Skeletal muscle satellite cell (primary cell): ENCODE data around the gene BRD7.

Experiments used
- H3K27me3 ChIP-seq: 2 replicates; pipeline ENCODE4 v1.7.0; 2013; ENCODE audit warnings: low read length; ENCODE audit not compliant: control insufficient read depth, insufficient read depth
- H3K36me3 ChIP-seq: 2 replicates; pipeline ENCODE4 v1.7.0; 2013; ENCODE audit warnings: mild to moderate bottlenecking, control low read depth, low read length; ENCODE audit not compliant: insufficient read depth
- H3K4me1 ChIP-seq: 2 replicates; pipeline ENCODE4 v1.7.0; 2013; ENCODE audit warnings: low read length; ENCODE audit not compliant: control insufficient read depth, insufficient read depth
- H3K4me2 ChIP-seq: 2 replicates; pipeline ENCODE4 v1.7.0; 2013; ENCODE audit warnings: mild to moderate bottlenecking, low read length
- H3K4me3 ChIP-seq: 2 replicates; pipeline ENCODE4 v1.7.0; 2013; ENCODE audit warnings: low read length
- H3K9ac ChIP-seq: 2 replicates; pipeline ENCODE4 v1.7.0; 2013; ENCODE audit warnings: mild to moderate bottlenecking, low read depth, low read length, moderate library complexity
- H3K9me3 ChIP-seq: replicated peaks from 2 replicates; pipeline ENCODE4 v1.7.0; 2013; ENCODE audit warnings: mild to moderate bottlenecking, control low read depth, low read length

The BRD7 gene

GRCh38 chr16:50315346-50315997, 53.3 kb downstream of the BRD7 start:
- Histone ChIP-seq H3K4me2 (no peak overlapping the region), H3K4me3 (no peak overlapping the region), H3K9ac (no peak overlapping the region), H3K36me3 (peaks cover 86% of the 10 kb centered on the region), H3K27me3 (no peaks in the 10 kb centered on the region), H3K4me1 (peaks cover 32% of the 10 kb centered on the region), H3K9me3 (no peaks in the 10 kb centered on the region)

- no peaks in the 10 kb centered on the region for H3K27me3 ChIP-seq
- H3K4me1 ChIP-seq, result peaks cover 34% of the 10 kb centered on the region
- H3K4me3 ChIP-seq, result no peak overlapping the region
- H3K4me2 ChIP-seq, result no peak overlapping the region
- peaks cover 86% of the 10 kb centered on the region for H3K36me3 ChIP-seq
- H3K9ac ChIP-seq, result no peak overlapping the region
- no peaks in the 10 kb centered on the region for H3K9me3 ChIP-seq
Measured at GRCh38 chr16:50314665-50315064, 54.1 kb downstream of the BRD7 start.

GRCh38 chr16:50313596-50314478, 55.0 kb downstream of the BRD7 start:
- H3K9ac ChIP-seq, result peak overlapping the region; percentile 49
- H3K4me3 ChIP-seq, result peak overlapping the region; percentile 22
- peaks cover 87% of the 10 kb centered on the region for H3K36me3 ChIP-seq
- H3K4me1 ChIP-seq, result peaks cover 38% of the 10 kb centered on the region
- no peaks in the 10 kb centered on the region for H3K27me3 ChIP-seq
- H3K4me2 ChIP-seq, result peak overlapping the region; percentile 31
- no peaks in the 10 kb centered on the region for H3K9me3 ChIP-seq

GRCh38 chr16:50311891-50312501, 56.8 kb downstream of the BRD7 start:
- Histone ChIP-seq H3K4me2 (no peak overlapping the region), H3K4me3 (no peak overlapping the region), H3K36me3 (peaks cover 79% of the 10 kb centered on the region), H3K9me3 (no peaks in the 10 kb centered on the region), H3K4me1 (peaks cover 51% of the 10 kb centered on the region), H3K27me3 (no peaks in the 10 kb centered on the region), H3K9ac (no peak overlapping the region)

GRCh38 chr16:50311134-50311528, 57.7 kb downstream of the BRD7 start:
- no peaks in the 10 kb centered on the region for H3K9me3 ChIP-seq
- H3K4me1 ChIP-seq, result peaks cover 51% of the 10 kb centered on the region
- H3K4me2 ChIP-seq, result no peak overlapping the region
- no peak overlapping the region for H3K9ac ChIP-seq
- no peak overlapping the region for H3K4me3 ChIP-seq
- H3K27me3 ChIP-seq, result no peaks in the 10 kb centered on the region
- peaks cover 74% of the 10 kb centered on the region for H3K36me3 ChIP-seq

GRCh38 chr16:50310308-50311133, 58.3 kb downstream of the BRD7 start:
- peaks cover 45% of the 10 kb centered on the region for H3K4me1 ChIP-seq
- no peaks in the 10 kb centered on the region for H3K27me3 ChIP-seq
- peaks cover 71% of the 10 kb centered on the region for H3K36me3 ChIP-seq
- no peak overlapping the region for H3K9ac ChIP-seq
- no peak overlapping the region for H3K4me3 ChIP-seq
- H3K9me3 ChIP-seq, result no peaks in the 10 kb centered on the region
- H3K4me2 ChIP-seq, result no peak overlapping the region

- no peak overlapping the region for H3K4me3 ChIP-seq
- peaks cover 71% of the 10 kb centered on the region for H3K36me3 ChIP-seq
- no peak overlapping the region for H3K4me2 ChIP-seq
- no peak overlapping the region for H3K9ac ChIP-seq
- H3K27me3 ChIP-seq, result no peaks in the 10 kb centered on the region
- peaks cover 47% of the 10 kb centered on the region for H3K4me1 ChIP-seq
- no peaks in the 10 kb centered on the region for H3K9me3 ChIP-seq
Measured at GRCh38 chr16:50309527-50310307, 59.1 kb downstream of the BRD7 start.

GRCh38 chr16:50309156-50309526, 59.6 kb downstream of the BRD7 start:
- Histone ChIP-seq H3K9ac (no peak overlapping the region), H3K4me1 (peaks cover 48% of the 10 kb centered on the region), H3K36me3 (peaks cover 71% of the 10 kb centered on the region), H3K4me2 (no peak overlapping the region), H3K4me3 (no peak overlapping the region), H3K27me3 (no peaks in the 10 kb centered on the region), H3K9me3 (no peaks in the 10 kb centered on the region)

- Histone ChIP-seq H3K9ac (no peak overlapping the region), H3K36me3 (peaks cover 69% of the 10 kb centered on the region), H3K4me2 (no peak overlapping the region), H3K27me3 (no peaks in the 10 kb centered on the region), H3K4me3 (no peak overlapping the region), H3K4me1 (peaks cover 48% of the 10 kb centered on the region), H3K9me3 (no peaks in the 10 kb centered on the region)
Measured at GRCh38 chr16:50308237-50308965, 60.4 kb downstream of the BRD7 start.

GRCh38 chr16:50306287-50306686, 62.5 kb downstream of the BRD7 start:
- Histone ChIP-seq H3K4me3 (no peak overlapping the region), H3K4me1 (peaks cover 61% of the 10 kb centered on the region), H3K9me3 (no peaks in the 10 kb centered on the region), H3K4me2 (no peak overlapping the region), H3K27me3 (no peaks in the 10 kb centered on the region), H3K36me3 (peaks cover 63% of the 10 kb centered on the region), H3K9ac (no peak overlapping the region)
